NCI-H446 treated with DMSO at 0.1 percent for 48 hours (cell line): ENCODE data around the gene SLC20A1.
"Not testable (repeated sequence)": the region's sequence is repeated elsewhere in the genome, so short reads cannot be mapped to it uniquely, and the experiment has no call there.

Experiments used
- DNase-seq: peaks from one replicate; lab custom pipeline; 2025; lab: John Stamatoyannopoulos, UW

SLC20A1 gene

DNA sequence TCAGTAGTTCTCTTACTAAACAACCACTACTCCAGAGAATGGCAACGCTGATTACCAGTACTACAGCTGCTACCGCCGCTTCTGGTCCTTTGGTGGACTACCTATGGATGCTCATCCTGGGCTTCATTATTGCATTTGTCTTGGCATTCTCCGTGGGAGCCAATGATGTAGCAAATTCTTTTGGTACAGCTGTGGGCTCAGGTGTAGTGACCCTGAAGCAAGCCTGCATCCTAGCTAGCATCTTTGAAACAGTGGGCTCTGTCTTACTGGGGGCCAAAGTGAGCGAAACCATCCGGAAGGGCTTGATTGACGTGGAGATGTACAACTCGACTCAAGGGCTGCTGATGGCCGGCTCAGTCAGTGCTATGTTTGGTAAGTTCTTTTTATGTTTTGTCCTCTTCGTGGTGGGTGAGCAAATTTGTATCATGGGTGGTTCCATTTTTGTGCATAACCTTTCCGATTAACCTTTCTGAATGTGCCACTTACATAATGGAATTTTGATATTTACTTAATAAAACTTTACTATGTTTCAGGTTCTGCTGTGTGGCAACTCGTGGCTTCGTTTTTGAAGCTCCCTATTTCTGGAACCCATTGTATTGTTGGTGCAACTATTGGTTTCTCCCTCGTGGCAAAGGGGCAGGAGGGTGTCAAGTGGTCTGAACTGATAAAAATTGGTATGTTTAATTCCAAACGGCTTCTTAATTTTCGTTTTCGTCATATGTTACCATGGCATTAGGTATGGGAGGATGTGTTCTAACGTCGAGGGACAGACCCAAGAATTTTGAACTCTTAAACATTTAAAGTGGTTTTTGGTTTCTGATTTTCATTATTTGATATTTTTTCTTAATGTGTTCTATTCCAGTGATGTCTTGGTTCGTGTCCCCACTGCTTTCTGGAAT, 1.3 kb downstream of the SLC20A1 start:
- no peak for DNase-seq

DNA sequence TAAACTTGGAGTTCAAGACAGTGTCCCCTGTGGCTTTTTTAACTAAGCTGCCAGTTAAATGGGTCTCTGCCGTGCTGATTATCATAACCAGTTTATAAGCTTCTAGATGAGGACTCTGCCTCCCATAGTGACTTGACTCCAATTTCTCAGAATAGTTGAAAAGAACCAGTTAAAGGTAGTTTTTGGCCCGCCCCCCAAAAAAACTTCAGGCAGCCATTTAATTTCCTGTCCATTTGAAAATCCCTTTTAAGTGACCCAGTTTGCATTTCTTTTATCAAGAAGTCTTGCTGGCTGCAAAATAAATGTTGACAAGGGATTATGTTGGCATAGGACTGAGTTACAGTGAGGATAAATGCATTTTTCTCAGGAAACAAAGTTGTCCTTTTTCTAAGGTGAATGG, 2.3 kb downstream of the SLC20A1 start:
- no peak for DNase-seq

DNA sequence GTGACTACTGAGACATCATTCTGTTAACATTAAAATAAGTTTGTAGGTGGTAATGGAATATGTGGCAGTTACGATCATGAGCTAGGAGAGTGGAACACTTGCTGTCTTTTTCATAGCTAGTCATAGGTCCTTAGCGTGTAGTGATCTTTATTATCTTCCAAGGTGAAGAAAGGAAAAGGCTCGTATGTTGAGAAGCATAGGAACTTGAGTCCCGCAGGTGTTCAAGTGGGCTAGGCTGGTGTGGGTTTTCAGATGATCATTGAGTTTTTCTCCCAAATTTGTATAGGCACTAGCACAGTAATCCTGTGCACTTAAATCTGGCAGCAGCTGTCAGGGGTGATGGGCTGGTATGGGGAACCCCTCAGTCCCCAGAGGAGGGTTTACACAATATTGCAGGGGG, 10.9 kb downstream of the SLC20A1 start:
- DNase-seq, result no peak

DNA sequence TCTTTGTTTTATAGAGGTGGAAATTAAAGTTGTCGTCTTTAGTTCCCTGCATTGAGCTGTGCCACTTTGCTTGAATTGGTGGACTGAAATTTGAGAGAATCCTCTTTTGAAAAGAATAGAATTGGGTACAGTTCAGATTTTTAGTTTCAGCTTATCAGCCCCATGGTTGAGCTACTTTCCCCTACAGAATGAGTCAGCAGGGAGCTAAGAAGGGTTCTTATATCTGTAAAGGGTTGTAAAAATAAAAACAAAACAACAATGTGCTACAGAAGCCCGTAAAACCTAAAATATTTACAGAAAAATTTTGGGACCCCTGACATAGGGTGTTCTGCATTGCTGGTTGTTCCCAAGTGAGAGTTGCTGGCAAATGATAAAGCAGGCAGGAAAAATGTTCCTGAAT, 12.6 kb downstream of the SLC20A1 start:
- no peak for DNase-seq

DNA sequence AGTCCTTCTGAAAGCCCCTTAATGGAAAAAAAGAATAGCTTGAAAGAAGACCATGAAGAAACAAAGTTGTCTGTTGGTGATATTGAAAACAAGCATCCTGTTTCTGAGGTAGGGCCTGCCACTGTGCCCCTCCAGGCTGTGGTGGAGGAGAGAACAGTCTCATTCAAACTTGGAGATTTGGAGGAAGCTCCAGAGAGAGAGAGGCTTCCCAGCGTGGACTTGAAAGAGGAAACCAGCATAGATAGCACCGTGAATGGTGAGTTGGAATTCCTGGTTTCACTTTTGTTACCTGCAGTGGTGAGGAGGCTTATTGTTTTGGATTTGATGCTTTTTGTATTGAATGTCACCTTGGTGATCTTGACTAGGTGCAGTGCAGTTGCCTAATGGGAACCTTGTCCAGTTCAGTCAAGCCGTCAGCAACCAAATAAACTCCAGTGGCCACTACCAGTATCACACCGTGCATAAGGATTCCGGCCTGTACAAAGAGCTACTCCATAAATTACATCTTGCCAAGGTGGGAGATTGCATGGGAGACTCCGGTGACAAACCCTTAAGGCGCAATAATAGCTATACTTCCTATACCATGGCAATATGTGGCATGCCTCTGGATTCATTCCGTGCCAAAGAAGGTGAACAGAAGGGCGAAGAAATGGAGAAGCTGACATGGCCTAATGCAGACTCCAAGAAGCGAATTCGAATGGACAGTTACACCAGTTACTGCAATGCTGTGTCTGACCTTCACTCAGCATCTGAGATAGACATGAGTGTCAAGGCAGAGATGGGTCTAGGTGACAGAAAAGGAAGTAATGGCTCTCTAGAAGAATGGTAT, 13.3 kb downstream of the SLC20A1 start:
- no peak for DNase-seq

DNA sequence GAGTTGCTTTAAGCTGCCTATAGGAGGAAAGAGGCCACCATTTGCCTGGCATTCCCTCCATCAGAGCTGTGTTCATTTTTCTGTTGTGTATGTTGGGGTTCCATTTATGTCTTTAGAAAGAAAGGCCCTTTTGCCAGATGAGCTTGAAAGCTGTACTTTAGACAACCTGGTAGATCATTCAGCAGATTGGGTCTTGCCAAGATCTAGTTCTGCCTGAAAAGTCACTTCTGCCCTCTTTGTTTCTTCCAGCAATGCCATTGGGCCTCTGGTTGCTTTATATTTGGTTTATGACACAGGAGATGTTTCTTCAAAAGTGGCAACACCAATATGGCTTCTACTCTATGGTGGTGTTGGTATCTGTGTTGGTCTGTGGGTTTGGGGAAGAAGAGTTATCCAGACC, 14.4 kb downstream of the SLC20A1 start:
- no peak for DNase-seq

DNA sequence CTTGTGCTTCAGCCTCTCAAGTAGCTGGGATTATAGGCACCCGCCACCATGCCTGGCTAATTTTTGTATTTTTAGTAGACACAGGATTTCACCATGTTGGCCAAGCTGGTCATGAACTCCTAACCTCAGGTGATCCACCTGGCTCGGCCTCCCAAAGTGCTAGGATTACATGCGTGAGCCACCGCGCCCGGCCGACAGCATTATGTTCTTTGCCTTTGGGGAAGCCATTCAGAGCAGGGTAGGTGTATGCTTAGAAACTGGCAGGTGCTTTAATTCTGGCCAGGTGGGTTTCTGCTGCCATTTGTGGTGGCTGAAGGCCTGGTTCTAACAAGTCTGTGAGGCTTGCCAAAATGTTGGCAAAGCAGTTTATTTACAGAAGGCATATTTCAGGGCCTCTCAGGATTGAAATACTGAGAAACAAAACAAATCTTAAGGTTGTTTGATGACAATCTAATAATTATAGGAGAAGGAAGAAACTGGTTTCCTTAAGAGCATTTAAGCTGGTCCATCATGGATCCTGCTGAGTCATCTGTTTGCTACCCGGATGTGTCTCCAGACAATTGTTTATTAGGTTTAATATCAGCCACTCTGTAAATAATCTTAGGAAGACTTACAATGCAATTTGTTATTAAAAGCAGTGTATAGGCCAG, 16.0 kb downstream of the SLC20A1 start:
- DNase-seq, result no peak

DNA sequence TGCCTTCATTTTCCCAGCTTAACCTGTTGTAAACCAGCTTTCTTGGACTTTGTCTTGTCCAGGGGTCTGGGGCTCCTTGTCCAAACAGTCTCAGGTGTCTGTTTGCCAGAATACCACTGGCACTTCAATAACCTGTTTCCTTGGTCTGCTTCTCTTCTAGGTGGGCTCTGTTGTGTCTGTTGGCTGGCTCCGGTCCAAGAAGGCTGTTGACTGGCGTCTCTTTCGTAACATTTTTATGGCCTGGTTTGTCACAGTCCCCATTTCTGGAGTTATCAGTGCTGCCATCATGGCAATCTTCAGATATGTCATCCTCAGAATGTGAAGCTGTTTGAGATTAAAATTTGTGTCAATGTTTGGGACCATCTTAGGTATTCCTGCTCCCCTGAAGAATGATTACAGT, 17.0 kb downstream of the SLC20A1 start:
- DNase-seq, result no peak

DNA sequence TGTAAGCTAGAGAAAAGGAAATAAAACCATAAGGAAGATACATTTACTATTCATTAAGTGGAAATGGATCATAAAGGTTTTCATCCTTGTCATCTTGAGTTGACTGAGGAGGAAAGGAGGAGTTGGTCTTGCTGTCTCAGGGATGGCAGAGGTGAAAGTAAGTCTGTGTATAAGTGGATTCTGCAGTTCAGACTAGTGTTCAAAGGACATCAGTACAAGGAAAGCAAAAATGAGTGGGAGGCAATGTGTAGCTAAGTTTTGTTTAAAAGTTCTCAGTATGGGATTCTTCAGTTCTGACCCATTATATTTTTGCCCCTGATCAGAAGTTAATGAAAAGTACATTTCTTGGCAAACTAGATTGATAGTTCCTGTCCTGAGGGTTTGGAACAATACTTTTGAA, 18.9 kb downstream of the SLC20A1 start:
- DNase-seq, result no peak

DNA sequence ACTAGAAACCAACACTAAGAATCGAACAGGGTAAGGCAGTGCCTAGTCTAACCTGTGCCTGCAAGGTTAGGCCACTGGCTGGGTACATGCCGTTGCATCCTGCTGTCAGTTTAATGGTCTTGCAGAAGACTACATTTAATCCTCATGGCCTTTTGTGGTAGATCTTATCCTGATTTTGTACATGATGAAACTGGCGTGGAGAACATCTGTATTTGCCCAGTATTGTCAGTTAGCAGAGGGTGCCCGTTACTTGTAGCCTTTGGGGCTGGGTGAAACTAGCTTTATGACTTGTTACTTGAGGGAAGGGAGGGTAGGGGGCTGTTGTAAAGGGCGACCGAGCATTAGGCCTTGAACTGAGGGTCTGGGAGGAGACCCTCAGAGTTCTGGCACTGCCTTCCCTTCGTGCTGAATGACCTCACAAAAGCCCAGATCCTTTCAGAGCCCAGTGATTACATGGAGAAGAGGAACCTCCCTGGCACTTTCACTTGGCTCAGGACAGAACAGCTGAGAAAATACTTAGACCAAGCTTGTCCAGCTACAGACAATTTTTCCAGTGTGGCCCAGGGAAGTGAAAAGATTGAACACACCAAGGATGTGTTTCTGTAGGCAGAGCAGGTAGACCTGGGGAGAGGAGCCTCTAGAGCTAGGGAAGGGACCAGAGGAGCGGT, 19.5 kb downstream of the SLC20A1 start:
- no peak for DNase-seq

DNA sequence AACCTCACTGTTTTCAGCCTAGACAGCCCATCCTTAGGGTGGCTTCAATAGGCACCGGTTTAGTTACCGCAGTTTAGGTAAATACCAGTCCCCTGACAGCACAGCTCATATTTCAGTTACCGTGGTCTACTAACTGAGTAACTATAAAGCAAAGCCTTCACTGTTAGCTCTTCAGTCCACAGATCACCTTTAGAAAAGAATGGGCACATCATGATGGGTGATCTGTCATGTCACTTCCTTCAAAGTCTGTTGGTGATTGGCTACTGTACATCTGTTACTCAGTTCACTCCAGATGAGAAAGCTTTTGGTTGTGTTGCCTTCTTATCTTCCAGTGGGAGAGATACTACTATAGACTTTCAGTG, 21.0 kb downstream of the SLC20A1 start:
- DNase-seq, result no peak

DNA sequence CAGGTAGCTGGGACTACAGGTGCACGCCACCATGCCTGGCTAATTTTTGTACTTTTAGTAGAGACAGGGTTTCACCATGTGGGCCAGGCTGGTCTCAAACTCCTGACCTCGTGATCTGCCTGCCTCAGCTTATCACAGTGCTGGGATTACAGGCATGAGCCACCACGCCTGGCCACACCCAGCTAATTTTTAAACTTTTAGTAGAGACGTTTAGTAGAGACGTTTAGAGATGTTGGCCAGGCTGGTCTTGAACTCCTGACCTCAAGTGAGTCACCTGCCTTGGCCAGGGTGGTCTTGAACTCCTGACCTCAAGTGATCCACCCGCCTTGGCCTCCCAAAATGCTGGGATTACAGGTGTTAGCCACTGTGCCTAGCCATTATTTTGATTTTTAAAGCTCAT, 21.8 kb downstream of the SLC20A1 start:
- DNase-seq, result not testable (repeated sequence)

DNA sequence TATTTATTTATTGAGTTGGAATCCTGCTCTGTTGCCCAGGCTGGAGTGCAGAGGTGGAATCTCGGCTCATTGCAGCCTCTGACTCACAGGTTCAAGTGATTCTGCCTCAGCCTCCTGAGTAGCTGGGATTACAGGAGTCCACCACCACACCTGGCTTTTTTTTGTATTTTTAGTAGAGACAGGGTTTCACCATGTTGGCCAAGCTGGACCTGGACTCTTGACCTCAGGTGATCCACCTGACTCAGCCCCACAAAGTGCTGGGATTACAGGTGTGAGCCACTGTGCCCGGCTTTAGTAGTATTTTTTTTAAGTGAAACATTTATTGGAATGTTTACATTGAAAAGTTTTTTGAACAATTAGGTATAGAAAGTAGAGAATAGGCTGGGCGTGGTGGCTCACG, 23.9 kb downstream of the SLC20A1 start:
- DNase-seq, result no peak

DNA sequence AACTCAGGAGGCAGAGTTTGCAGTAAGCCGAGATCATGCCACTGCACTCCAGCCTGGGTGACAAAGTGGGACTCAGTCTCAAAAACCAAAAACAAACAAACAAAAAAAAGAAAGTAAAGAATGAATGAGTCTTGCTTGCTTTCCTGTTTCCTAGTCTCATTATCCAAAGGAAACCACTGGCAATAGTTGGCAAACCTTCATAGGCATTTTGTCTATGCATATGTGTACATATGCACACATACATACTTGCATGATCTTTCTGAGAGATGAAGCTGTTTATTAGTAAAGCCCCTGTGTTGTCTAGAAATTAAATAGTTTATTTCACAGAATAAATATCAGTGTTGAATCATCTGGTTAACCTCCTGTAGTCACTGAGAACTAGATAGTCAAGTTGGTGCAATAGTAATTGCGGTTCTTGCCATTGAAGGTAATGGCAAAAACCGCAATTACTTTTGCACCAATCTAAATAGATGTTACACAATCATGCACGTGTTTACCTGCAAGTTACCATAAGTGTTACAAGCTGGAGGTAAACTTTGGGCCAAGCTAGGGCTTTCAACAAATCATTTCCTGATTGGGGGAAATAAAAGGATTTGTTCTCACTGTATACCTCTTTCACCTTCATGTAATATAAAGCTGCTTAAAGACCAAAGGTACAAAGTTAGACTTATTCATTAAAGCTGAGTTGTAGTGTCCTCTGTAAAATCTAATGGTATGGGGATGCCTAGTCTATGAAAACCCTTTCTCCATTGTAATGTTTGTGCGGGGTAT, 24.7 kb downstream of the SLC20A1 start:
- no peak for DNase-seq

DNA sequence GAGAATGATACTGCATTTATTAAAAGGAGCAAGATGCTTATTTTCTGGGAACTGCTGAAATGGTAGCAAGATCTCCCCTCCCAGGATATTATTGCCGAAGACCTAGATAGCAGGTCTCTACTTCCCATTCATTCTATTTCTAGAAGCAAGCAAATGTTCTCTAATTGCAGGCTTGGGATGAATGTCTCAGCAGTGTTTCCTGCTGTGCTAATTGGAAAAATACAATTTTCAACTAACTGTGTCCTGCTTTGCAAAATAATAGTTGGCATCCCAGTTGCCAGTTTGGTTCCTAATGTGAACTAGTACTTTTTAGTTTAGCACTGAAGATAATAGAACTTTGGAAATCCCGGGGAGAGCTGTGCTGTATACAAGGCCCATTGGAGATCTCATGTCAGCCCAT, 26.1 kb downstream of the SLC20A1 start:
- DNase-seq, result no peak

DNA sequence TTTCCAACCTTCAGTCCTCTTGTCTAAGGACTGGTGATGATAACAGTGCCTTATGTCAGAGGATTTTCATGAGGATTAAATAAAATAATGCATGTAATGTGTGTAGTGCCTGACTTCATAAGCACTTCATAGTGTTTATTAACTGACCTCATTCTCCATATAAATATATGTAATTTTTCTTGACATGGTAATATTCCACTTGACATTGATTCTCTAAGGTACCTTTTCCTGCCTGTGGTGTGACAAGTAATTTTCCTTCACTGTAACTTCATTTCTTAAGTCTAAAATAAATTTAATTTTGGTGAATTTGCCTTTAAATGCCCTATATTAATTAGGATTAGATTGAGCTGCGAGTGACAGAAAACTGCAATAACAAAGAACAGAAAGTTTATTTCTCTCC, 27.3 kb downstream of the SLC20A1 start:
- no peak for DNase-seq

DNA sequence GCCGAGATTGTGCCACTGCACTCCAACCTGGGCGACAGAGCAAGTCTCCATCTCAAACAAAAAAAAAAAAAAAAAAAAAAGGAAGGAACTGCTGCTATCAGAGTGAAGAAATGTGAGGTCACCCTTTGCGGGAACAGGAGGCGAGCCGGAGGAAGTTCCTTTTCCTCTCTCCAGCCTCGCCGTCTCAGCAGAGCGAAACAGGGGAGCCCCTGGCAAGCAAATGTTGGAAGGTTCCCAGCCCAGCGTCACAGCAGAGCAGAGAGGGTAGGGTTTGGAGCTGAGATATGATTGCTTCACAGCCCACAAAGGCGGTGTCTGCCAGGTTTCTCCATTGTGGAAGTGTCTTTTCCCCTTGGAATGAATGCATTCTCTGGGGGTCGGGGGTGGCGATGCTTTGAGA, 28.5 kb downstream of the SLC20A1 start:
- DNase-seq, result no peak

DNA sequence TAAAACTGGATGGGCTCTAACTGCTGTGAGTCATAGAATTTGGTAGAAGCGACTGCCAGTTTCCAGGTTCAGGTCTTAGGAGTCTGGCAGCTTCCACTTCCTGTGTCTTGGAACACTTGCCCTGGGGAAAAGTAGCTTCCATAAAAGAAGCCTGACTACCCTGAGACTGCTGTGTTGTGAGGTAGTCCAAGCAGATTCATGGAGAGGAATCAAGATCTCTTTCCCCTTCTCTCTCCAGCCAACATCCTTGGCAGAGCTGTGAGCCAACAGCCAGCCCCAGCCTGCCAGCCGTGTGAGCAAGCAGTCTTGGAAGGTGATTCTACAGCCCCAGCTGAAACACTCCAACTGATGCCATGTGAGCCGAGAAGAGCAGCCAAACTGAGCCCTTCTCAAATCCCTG, 33.7 kb downstream of the SLC20A1 start:
- DNase-seq, result peak; percentile 84

DNA sequence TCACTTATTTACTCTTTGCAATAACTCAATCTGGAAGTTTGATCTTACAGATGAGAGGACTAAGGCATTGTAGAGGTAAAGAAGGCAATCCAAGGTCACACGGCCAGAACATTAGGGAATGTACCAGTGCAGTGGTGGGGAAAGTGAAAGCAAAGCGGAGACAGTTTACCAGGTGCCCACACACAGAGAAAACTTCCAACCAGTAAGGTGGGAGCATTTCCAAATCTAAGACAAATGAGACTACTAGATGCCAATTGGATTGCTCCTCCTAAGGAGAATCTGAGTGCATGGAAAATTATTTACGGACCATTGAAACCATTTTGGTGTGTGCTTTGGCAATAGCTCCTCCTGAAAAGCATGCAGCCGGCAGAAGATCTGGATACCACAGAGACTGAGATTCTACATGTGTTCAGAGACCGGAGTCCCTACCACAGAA, 34.9 kb downstream of the SLC20A1 start:
- DNase-seq, result peak; percentile 79

DNA sequence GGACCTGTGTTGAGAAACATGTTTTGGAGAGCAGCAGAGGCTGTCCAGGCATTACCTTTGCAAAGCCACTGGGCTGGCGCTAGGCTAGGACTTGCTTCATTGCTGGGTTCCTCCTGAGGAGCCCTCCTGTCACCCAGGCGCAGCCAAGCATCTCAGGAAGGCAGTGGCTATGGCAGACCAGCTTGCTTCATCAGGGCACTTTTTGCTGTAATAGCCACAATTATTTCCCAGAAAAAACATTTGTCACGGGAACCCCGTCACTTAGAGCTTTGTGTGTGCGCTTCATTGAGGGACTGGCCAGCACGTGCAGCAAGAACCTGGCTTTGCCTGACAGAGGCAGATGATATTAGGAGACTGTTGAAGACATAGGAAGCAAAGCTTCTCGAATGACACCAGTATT, 36.4 kb downstream of the SLC20A1 start:
- DNase-seq, result no peak
